Tibial nerve (tissue), 4 donors: ENCODE results near the gene RXRB. TPM values are rescaled to one million over a fixed set of nuclear protein-coding genes. Genes with fewer than 3 reads are reported as not detected.

Source experiments
- DNase-seq, 2 donors: peaks; one replicate each; pipeline ENCODE4 v3.0.0-alpha.2; 2019; ENCODE audit warnings: low spot score in 2 of 2
- H3K27ac ChIP-seq, 4 donors: fragments of 200-600 bp; sonication (generic) in 3 of 4; one replicate each; pipeline ENCODE4 v1.5.1; 2017 to 2019; ENCODE audit warnings: mild to moderate bottlenecking in 1 of 4
- H3K27me3 ChIP-seq, 2 donors: fragments of 200-600 bp; sonication (generic) in 1 of 2; one replicate each; pipeline versions ENCODE4 v1.5.1 to v1.6.0; 2017 to 2019
- H3K36me3 ChIP-seq, 3 donors: fragments of 200-600 bp; sonication (generic); one replicate each; pipeline ENCODE4 v1.5.1; 2018 to 2019
- H3K4me1 ChIP-seq, 4 donors: fragments of 200-600 bp; sonication (generic) in 3 of 4; one replicate each; pipeline ENCODE4 v1.5.1; 2017 to 2019
- H3K4me3 ChIP-seq, 4 donors: fragments of 200-600 bp; sonication (generic) in 3 of 4; one replicate each; pipeline ENCODE4 v1.5.1; 2017 to 2019; ENCODE audit warnings: mild to moderate bottlenecking in 1 of 4, moderate library complexity in 1 of 4
- H3K9me3 ChIP-seq, 4 donors: fragments of 200-600 bp; sonication (generic) in 3 of 4; one replicate each; pipeline ENCODE4 v1.5.1; 2017 to 2019
- EP300 ChIP-seq, 2 donors: sonication (generic); formaldehyde crosslinking; IDR thresholded peaks; one replicate each; pipeline ENCODE4 v1.6.1; 2017; ENCODE audit warnings: antibody characterized with exemption in 2 of 2, mild to moderate bottlenecking in 1 of 2
- POLR2A ChIP-seq, 2 donors: fragments of 450-650 bp; IDR thresholded peaks; one replicate each; pipeline ENCODE4 v1.6.1; 2017; ENCODE audit warnings: antibody characterized with exemption in 2 of 2, mild to moderate bottlenecking in 2 of 2, moderate library complexity in 2 of 2
- WGBS, 2 donors: methylation state at CpG; one replicate each; pipeline ENCODE4 v1.1.5; 2018; 5-methylcytosine and 5-hydroxymethylcytosine counted together
- total RNA-seq, 4 donors: library from RNA; depleted of rRNA; stranded (reverse); fragments of >200 nt; gene quantifications; one replicate each; pipeline ENCODE4 v1.1.0, GENCODE V29; 2016
- TF ChIP-seq, protein P1 (sequence below), 5 experiments: fragments of 200-600 bp in 3 of 5; fragments of 450-650 bp in 2 of 5; sonication (generic) in 3 of 5; IDR thresholded peaks; one replicate each; pipeline ENCODE4 v1.5.1; 2016 to 2019; ENCODE audit warnings: antibody characterized with exemption in 5 of 5, mild to moderate bottlenecking in 3 of 5, moderate library complexity in 2 of 5

Gene RXRB
- total RNA-seq, 4 donors from 2014 or later, result 34.3 to 64.7 (median 43.9) TPM

GRCh38 chr6:33161354-33162331, 38.8 kb downstream of the RXRB start:
- no peaks in the 10 kb centered on the region for H3K27me3 ChIP-seq
- 5% methylated on average over 55 to 58 of the region's 58 CpGs for WGBS, 2 donors
- peak; percentile 67 to 80 for DNase-seq
- TF ChIP-seq EP300 (IDR thresholded peaks at IDR 0.05) (no peak), POLR2A (IDR thresholded peaks at IDR 0.05) (no peak)
- TF ChIP-seq, protein P1, sequence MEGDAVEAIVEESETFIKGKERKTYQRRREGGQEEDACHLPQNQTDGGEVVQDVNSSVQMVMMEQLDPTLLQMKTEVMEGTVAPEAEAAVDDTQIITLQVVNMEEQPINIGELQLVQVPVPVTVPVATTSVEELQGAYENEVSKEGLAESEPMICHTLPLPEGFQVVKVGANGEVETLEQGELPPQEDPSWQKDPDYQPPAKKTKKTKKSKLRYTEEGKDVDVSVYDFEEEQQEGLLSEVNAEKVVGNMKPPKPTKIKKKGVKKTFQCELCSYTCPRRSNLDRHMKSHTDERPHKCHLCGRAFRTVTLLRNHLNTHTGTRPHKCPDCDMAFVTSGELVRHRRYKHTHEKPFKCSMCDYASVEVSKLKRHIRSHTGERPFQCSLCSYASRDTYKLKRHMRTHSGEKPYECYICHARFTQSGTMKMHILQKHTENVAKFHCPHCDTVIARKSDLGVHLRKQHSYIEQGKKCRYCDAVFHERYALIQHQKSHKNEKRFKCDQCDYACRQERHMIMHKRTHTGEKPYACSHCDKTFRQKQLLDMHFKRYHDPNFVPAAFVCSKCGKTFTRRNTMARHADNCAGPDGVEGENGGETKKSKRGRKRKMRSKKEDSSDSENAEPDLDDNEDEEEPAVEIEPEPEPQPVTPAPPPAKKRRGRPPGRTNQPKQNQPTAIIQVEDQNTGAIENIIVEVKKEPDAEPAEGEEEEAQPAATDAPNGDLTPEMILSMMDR (IDR thresholded peaks at IDR 0.05), result peak; percentile 95 to 97 (median 96)
- H3K9me3 ChIP-seq, result no peaks in the 10 kb centered on the region
- H3K4me3 ChIP-seq, result peak overlapping the region; percentile 20 to 60 (median 44)
- no peaks in the 10 kb centered on the region for H3K36me3 ChIP-seq
- peaks cover 0 to 24% (median 10%) of the 10 kb centered on the region in 4 donors for H3K4me1 ChIP-seq
- H3K27ac ChIP-seq, result peak overlapping the region; percentile 46 to 78 (median 74)

- Histone ChIP-seq H3K27ac (peak overlapping the region; percentile 46 to 78 (median 74)), H3K36me3 (no peaks in the 10 kb centered on the region), H3K9me3 (no peaks in the 10 kb centered on the region), H3K4me1 (peaks cover 0 to 24% (median 10%) of the 10 kb centered on the region in 4 donors), H3K27me3 (no peaks in the 10 kb centered on the region), H3K4me3 (peak overlapping the region in 2 of 4 donors; percentile 55 to 60)
- DNase-seq, result peak; percentile 23 to 33
- TF ChIP-seq, protein P1 (IDR thresholded peaks at IDR 0.05), result no peak
- TF ChIP-seq EP300 (IDR thresholded peaks at IDR 0.05) (peak in 1 of 2 donors; percentile 78), POLR2A (IDR thresholded peaks at IDR 0.05) (no peak)
- WGBS, 2 donors, result 14 to 18% methylated on average over 13 of the region's 13 CpGs
These were observed 39.6 kb downstream of the RXRB start for GRCh38 chr6:33160728-33161344.

DNA sequence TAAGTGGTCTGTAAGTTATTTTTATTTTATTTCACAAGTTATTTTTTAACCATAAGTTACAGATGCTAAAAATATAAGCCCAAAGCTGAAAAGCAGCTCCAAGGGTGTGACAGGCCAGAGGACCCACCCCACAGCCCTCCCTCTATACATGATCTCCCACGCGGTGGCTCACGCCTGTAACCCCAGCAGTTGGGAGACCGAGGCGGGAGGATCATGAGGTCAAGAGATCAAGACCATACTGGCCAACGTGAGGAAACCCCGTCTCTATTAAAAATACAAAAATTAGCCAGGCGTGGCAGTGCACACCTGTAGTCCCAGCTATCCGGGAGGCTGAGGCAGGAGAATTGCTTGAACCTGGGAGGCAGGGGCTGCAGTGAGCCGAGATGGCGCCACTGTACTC, 40.4 kb downstream of the RXRB start:
- H3K4me1 ChIP-seq, result peaks cover 0 to 24% (median 10%) of the 10 kb centered on the region in 4 donors
- H3K36me3 ChIP-seq, result no peaks in the 10 kb centered on the region
- 80 to 84% methylated on average over 11 of the region's 11 CpGs for WGBS, 2 donors
- no peaks in the 10 kb centered on the region for H3K9me3 ChIP-seq
- no peaks in the 10 kb centered on the region for H3K27me3 ChIP-seq
- H3K27ac ChIP-seq, result no peak overlapping the region
- H3K4me3 ChIP-seq, result no peak overlapping the region
- TF ChIP-seq POLR2A (IDR thresholded peaks at IDR 0.05), result no peak
- TF ChIP-seq, protein P1 (IDR thresholded peaks at IDR 0.05), result no peak
- TF ChIP-seq EP300 (IDR thresholded peaks at IDR 0.05), result no peak
- no peak for DNase-seq

GRCh38 chr6:33156964-33157363, 43.5 kb downstream of the RXRB start:
- Histone ChIP-seq H3K4me3 (no peak overlapping the region), H3K27ac (no peak overlapping the region), H3K27me3 (peaks cover 0 to 4% of the 10 kb centered on the region in 2 donors), H3K36me3 (no peaks in the 10 kb centered on the region), H3K4me1 (peaks cover 0 to 19% (median 9%) of the 10 kb centered on the region in 4 donors), H3K9me3 (peaks cover 0 to 8% (median 0%) of the 10 kb centered on the region in 4 donors)
- no peak for TF ChIP-seq EP300 (IDR thresholded peaks at IDR 0.05)
- TF ChIP-seq POLR2A (IDR thresholded peaks at IDR 0.05), result no peak
- TF ChIP-seq, protein P1 (IDR thresholded peaks at IDR 0.05), result no peak
- DNase-seq, result no peak
- WGBS, 2 donors, result 76 to 79% methylated on average over 2 of the region's 2 CpGs
